NB4 (cell line): ENCODE results near the gene CIAO3.

Experiments used
- DNase-seq: peaks from one replicate; pipeline ENCODE4 v3.0.0; 2010; ENCODE audit warnings: low read depth
- H3K4me3 ChIP-seq: one replicate; pipeline ENCODE4 v1.5.1; 2011; ENCODE audit warnings: mild to moderate bottlenecking, low read depth, low read length, moderate library complexity
- MYC ChIP-seq: IDR thresholded peaks from 2 replicates; pipeline ENCODE4 v1.6.1; 2011; ENCODE audit warnings: low read depth, low read length
- POLR2A ChIP-seq: IDR thresholded peaks from 2 replicates; pipeline ENCODE4 v1.6.1; 2011; ENCODE audit warnings: mild to moderate bottlenecking; ENCODE audit not compliant: insufficient read length; ENCODE audit errors: extremely low read depth
- TF ChIP-seq, protein P1 (sequence below): IDR thresholded peaks from 2 replicates; pipeline ENCODE4 v1.6.1; 2011; ENCODE audit warnings: low read depth, low read length
- TF ChIP-seq, protein P2 (sequence below): IDR thresholded peaks from one replicate; pipeline ENCODE4 v1.5.1; 2012; ENCODE audit warnings: low read depth, low read length

Gene CIAO3

GRCh38 chr16:736936-737481 lies 3.8 kb downstream of the CIAO3 start:
- H3K4me3 ChIP-seq: no peak overlapping the region
- TF ChIP-seq, protein P1, sequence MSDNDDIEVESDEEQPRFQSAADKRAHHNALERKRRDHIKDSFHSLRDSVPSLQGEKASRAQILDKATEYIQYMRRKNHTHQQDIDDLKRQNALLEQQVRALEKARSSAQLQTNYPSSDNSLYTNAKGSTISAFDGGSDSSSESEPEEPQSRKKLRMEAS: no peak
- no peak for TF ChIP-seq POLR2A
- TF ChIP-seq MYC: no peak
- TF ChIP-seq, protein P2, sequence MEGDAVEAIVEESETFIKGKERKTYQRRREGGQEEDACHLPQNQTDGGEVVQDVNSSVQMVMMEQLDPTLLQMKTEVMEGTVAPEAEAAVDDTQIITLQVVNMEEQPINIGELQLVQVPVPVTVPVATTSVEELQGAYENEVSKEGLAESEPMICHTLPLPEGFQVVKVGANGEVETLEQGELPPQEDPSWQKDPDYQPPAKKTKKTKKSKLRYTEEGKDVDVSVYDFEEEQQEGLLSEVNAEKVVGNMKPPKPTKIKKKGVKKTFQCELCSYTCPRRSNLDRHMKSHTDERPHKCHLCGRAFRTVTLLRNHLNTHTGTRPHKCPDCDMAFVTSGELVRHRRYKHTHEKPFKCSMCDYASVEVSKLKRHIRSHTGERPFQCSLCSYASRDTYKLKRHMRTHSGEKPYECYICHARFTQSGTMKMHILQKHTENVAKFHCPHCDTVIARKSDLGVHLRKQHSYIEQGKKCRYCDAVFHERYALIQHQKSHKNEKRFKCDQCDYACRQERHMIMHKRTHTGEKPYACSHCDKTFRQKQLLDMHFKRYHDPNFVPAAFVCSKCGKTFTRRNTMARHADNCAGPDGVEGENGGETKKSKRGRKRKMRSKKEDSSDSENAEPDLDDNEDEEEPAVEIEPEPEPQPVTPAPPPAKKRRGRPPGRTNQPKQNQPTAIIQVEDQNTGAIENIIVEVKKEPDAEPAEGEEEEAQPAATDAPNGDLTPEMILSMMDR: no peak

DNA sequence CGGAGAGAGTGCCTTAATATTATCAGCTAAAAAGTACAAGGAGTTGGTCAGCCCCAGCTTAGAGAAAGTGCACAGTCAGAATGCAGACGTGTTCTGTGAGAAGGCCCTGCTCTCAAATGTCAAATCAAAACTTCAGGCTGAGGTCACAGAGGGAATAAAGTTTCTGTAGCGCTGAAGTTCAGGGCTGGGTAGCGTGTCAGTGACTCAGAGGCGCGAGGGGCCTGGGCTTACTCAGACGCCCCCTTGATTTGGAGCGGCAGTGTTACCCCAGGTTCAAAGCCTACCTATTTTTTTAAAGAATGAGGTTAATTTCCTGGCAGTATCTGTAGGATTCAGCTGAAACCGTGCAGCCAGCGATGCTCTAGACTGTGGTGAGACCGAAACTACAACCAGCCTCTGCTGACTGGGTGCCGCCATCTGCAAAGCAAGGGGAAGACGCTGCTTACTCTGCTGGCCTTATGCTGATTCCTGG lies 4.8 kb downstream of the CIAO3 start:
- no peak overlapping the region for H3K4me3 ChIP-seq
- no peak for DNase-seq
- TF ChIP-seq, protein P1: no peak

More at GRCh38 chr16:736936-737481, 3.8 kb downstream of the CIAO3 start:
- DNase-seq: no peak

GRCh38 chr16:734981-735881 lies 5.6 kb downstream of the CIAO3 start:
- DNase-seq: no peak
- TF ChIP-seq POLR2A: no peak
- TF ChIP-seq, protein P1: no peak
- no peak overlapping the region for H3K4me3 ChIP-seq

DNA sequence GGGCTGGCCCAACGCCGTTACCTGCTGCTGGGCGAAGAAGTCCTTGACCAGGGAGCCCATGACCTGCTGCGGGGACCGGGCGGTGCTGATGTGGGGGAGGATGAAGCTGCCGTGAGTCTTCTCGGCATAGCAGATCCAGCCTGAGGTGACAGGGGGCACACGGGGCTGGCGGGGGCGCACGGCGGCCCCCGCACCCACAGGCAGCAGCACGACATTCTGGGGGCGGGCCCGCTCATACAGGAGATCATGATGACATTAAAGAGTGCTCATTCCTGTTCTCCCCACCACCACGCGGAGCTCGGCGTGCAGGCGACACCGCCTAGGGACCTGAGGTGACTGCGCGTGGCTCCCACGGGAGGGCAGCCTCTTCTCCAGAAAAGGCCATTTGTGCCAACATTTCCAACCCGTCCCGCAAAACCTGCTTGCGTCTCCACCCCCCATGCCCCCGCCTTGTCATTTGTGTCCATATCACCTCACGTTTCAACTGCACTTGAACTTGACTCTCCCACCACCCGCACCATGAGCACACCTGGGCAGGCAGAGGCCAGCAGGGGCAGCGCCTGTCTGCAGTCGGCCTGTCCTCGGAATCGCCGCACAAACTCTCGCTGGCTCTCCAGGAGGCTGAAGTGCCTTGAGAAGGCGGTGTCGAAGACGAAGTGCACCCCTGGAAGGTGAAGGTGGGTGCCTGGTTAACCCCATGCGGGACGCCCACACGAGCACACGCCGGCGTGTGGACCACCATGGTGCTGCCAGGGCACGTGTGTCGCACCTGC lies 6.4 kb downstream of the CIAO3 start:
- H3K4me3 ChIP-seq: no peak overlapping the region
- TF ChIP-seq POLR2A: no peak
- peak; percentile 1 for DNase-seq

DNA sequence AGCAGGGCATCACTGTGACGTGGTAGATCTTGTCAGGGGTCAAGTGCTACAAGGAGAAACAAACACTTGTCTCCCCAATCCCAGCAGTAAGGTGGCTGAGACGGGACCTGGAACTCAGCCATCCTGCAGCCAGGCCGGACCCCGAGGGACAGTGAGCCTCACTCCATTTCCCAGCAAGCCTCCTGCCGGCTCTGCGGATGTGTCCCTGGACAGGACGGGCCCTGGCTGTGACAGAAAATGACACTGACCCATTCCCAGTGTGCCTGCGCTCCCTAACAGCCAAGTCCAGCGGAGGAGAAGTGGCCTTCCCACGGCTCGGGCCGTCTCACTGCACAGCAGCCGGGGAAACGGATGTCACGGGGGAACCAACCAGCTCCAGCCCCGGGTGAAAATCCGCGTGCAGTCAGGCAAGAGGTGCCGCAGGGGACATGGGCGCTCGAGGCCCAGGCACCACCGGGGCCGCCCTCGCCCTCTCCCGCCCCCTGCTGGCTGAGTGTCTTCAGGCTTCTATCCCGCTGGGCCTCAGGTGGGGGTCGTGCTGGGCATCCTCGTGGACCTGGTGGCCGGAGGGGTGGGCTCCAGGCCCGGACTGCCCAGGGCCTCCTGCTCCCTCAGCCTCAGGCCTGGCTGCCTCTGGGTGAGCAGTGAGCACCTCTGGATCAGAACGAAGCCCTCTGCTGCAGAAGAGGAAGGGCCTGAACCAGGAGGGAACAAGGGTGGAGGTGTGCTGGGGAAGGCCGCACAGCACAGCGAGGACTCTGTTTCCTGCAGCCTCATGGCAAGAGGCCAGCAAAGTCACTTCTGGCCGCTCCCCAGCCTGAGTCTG lies 7.2 kb downstream of the CIAO3 start:
- no peak overlapping the region for H3K4me3 ChIP-seq
- TF ChIP-seq, protein P1: no peak
- no peak for TF ChIP-seq MYC
- TF ChIP-seq, protein P2: peak; percentile 38
- peak; percentile 40 for DNase-seq

DNA sequence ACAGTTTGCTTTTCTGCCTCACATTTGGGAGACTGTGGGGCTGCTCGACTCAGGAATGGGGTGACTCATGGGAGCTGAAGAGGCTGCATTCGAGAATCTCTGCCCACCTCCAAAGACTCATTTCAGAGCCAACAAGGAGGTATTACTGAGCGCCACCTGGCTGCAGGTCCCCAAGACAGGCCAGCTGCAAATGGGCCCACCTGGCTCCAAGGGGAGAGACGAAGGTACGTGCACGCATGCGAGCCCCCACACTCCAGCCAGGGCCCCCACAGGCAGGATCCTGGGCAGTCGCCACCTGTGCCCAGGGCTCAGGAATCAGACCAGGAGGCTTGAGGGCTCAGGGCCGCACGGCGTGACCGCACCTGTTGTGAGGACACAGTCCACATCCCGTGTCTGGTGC lies 7.9 kb downstream of the CIAO3 start:
- no peak for DNase-seq
- no peak for TF ChIP-seq MYC
- TF ChIP-seq, protein P2: no peak
- no peak for TF ChIP-seq POLR2A
- TF ChIP-seq, protein P1: no peak
- H3K4me3 ChIP-seq: no peak overlapping the region

- no peak overlapping the region for H3K4me3 ChIP-seq
- DNase-seq: no peak
- TF ChIP-seq, protein P1: no peak
- TF ChIP-seq, protein P2: no peak
- TF ChIP-seq MYC (no peak), POLR2A (no peak)
Measured at GRCh38 chr16:732332-732731, 8.5 kb downstream of the CIAO3 start.
